KG1 (cell line): Measurements from ENCODE around the gene CDC45.

Experiments used
- DNase-seq: peaks from one replicate; lab custom pipeline; 2025; lab: John Stamatoyannopoulos, UW

Gene CDC45

GRCh38 chr22:19448739-19449421, 30.8 kb upstream of the CDC45 start:
- no peak for DNase-seq

GRCh38 chr22:19449422-19449767, 30.3 kb upstream of the CDC45 start:
- no peak for DNase-seq

- DNase-seq, result no peak
These were observed 29.2 kb upstream of the CDC45 start for GRCh38 chr22:19450363-19451175.

- no peak for DNase-seq
These were observed 28.1 kb upstream of the CDC45 start for GRCh38 chr22:19451570-19451969.

- no peak for DNase-seq
These were observed 26.0 kb upstream of the CDC45 start for GRCh38 chr22:19453718-19454117.

- DNase-seq, result no peak
These were observed 25.6 kb upstream of the CDC45 start for GRCh38 chr22:19454156-19454555.

GRCh38 chr22:19455033-19455432, 24.7 kb upstream of the CDC45 start:
- DNase-seq, result no peak

GRCh38 chr22:19455585-19456370, 23.9 kb upstream of the CDC45 start:
- DNase-seq, result no peak

- no peak for DNase-seq
These were observed 23.2 kb upstream of the CDC45 start for GRCh38 chr22:19456541-19456940.

- no peak for DNase-seq
These were observed 21.8 kb upstream of the CDC45 start for GRCh38 chr22:19457828-19458428.

GRCh38 chr22:19460036-19460435, 19.7 kb upstream of the CDC45 start:
- no peak for DNase-seq

GRCh38 chr22:19461506-19461905, 18.2 kb upstream of the CDC45 start:
- no peak for DNase-seq

- no peak for DNase-seq
These were observed 16.7 kb upstream of the CDC45 start for GRCh38 chr22:19463008-19463407.

- no peak for DNase-seq
These were observed 15.9 kb upstream of the CDC45 start for GRCh38 chr22:19463491-19464469.

GRCh38 chr22:19464546-19464945, 15.2 kb upstream of the CDC45 start:
- no peak for DNase-seq

- DNase-seq, result no peak
These were observed 14.7 kb upstream of the CDC45 start for GRCh38 chr22:19464975-19465374.

GRCh38 chr22:19466126-19466716, 13.5 kb upstream of the CDC45 start:
- no peak for DNase-seq

GRCh38 chr22:19466848-19467752, 12.6 kb upstream of the CDC45 start:
- DNase-seq, result no peak

GRCh38 chr22:19467912-19468311, 11.8 kb upstream of the CDC45 start:
- DNase-seq, result no peak

- no peak for DNase-seq
These were observed 10.3 kb upstream of the CDC45 start for GRCh38 chr22:19469421-19469820.
